Measurements from ENCODE around the gene NRCAM.

DNA sequence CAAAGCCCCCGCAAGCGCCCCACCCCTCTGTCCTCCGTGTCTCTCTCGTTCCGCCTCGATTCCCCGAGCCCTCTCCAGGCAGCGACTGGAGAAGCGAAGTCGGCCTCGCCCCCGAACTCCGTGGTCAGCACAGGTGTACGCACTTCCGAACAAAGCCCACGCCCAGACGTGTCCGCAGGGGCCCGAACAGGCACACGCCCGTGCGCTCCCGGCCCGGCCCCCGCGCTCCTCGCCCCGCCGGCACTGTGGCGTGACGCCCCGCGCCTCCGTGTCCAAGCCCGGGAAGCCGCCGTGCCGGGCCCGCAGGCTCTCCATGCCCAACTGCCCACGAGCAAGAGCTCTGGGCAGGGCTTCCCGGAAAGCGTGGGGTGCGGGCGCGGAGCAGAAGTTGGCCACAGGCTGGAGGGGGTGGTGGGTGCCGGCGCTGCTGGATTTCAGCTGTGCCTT lies 662 bp downstream of the NRCAM start:
- TF ChIP-seq POLR2A (IDR thresholded peaks at IDR 0.05) (no peak), CTCF (IDR thresholded peaks at IDR 0.05) (no peak)
